Body of pancreas (tissue), 4 donors: ENCODE measurements around the gene NSMCE1. TPM values are rescaled to one million over a fixed set of nuclear protein-coding genes. Genes with fewer than 3 reads are reported as not detected.

Experiments used
- ATAC-seq: fragments of 150-250 bp; one replicate; pipeline ENCODE4 v1.9.1; 2016
- DNase-seq, 4 donors: peaks; one replicate each; pipeline ENCODE4 v3.0.0-alpha.2; 2019
- H3K27ac ChIP-seq, 4 donors: fragments of 200-600 bp; sonication (generic); 1 replicate in 3 of 4; 2 replicates in 1 of 4; pipeline versions ENCODE4 v1.5.1 to v1.6.1; 2016 to 2019; ENCODE audit warnings: mild to moderate bottlenecking in 1 of 4, mixed read lengths in 1 of 4, moderate library complexity in 1 of 4
- H3K27me3 ChIP-seq, 2 donors: fragments of 200-600 bp; sonication (generic); one replicate each; pipeline ENCODE4 v1.6.0; 2016; ENCODE audit warnings: mild to moderate bottlenecking in 1 of 2
- H3K36me3 ChIP-seq, 2 donors: fragments of 200-600 bp; sonication (generic); replicated peaks in 1 of 2; 2 replicates each; pipeline ENCODE4 v1.5.1; 2016; ENCODE audit warnings: low read depth in 2 of 2; ENCODE audit not compliant: insufficient read depth in 1 of 2
- H3K4me1 ChIP-seq: fragments of 200-600 bp; sonication (generic); one replicate; pipeline ENCODE4 v1.6.0; 2016
- H3K4me3 ChIP-seq, 2 donors: fragments of 200-600 bp; sonication (generic); 1 replicate in 1 of 2; 2 replicates in 1 of 2; pipeline ENCODE4 v1.5.1; 2016 to 2019
- H3K9me3 ChIP-seq, 3 donors: fragments of 200-600 bp; sonication (generic); 1 replicate in 2 of 3; 2 replicates in 1 of 3; pipeline ENCODE4 v1.5.1; 2016
- CTCF ChIP-seq, 7 experiments: fragments of 450-650 bp in 4 of 7; fragments of 200-600 bp in 3 of 7; sonication (generic) in 3 of 7; IDR thresholded peaks; one replicate each; pipeline ENCODE4 v1.5.1; 2016 to 2019; ENCODE audit warnings: antibody characterized with exemption in 7 of 7
- POLR2A ChIP-seq, 3 donors: fragments of 450-650 bp; IDR thresholded peaks; one replicate each; pipeline ENCODE4 v1.6.1; 2016; ENCODE audit warnings: antibody characterized with exemption in 3 of 3, mild to moderate bottlenecking in 2 of 3
- WGBS, 2 donors: methylation state at CpG; one replicate each; pipeline ENCODE4 v1.1.5; 2017; 5-methylcytosine and 5-hydroxymethylcytosine counted together
- intact Hi-C: fragments of 100-400 bp; cut with DNase I; formaldehyde crosslinking; loops from one replicate; pipeline ENCODE4 v1.15.1; 2023
- total RNA-seq, 2 donors: library from RNA; depleted of rRNA; stranded (reverse); fragments of >200 nt; gene quantifications; one replicate each; pipeline ENCODE4 v1.1.0, GENCODE V29; 2016

Gene NSMCE1
- total RNA-seq, 2 donors from 2014 or later = 20.1 to 29.1 TPM

- intact Hi-C loops = no loop called here
- peaks cover 0 to 2% of the 10 kb centered on the region in 2 donors for H3K36me3 ChIP-seq
- ATAC-seq = no peak
These were observed 48.0 kb downstream of the NSMCE1 start for GRCh38 chr16:27220527-27220926.

GRCh38 chr16:27220120-27220519 is 48.5 kb downstream of the NSMCE1 start:
- Histone ChIP-seq H3K27me3 (no peaks in the 10 kb centered on the region), H3K36me3 (peaks cover 0 to 2% of the 10 kb centered on the region in 2 donors), H3K27ac (no peak overlapping the region), H3K9me3 (no peaks in the 10 kb centered on the region), H3K4me1 (peaks cover 38% of the 10 kb centered on the region), H3K4me3 (no peak overlapping the region)
- intact Hi-C loops = no loop called here
- 86 to 88% methylated on average over 9 of the region's 9 CpGs for WGBS, 2 donors
- DNase-seq = no peak
- no peak for ATAC-seq
- TF ChIP-seq POLR2A (IDR thresholded peaks at IDR 0.05) (no peak), CTCF (IDR thresholded peaks at IDR 0.05) (no peak)

More at GRCh38 chr16:27220527-27220926, 48.0 kb downstream of the NSMCE1 start:
- DNase-seq = no peak
- WGBS, 2 donors = 90 to 95% methylated on average over 7 to 8 of the region's 8 CpGs
- Histone ChIP-seq H3K9me3 (no peaks in the 10 kb centered on the region), H3K4me3 (no peak overlapping the region), H3K27ac (no peak overlapping the region), H3K4me1 (peaks cover 38% of the 10 kb centered on the region), H3K27me3 (no peaks in the 10 kb centered on the region)
- TF ChIP-seq POLR2A (IDR thresholded peaks at IDR 0.05) = no peak
- TF ChIP-seq CTCF (IDR thresholded peaks at IDR 0.05) = no peak

GRCh38 chr16:27219161-27219560 is 49.4 kb downstream of the NSMCE1 start:
- no peak overlapping the region for H3K4me3 ChIP-seq
- WGBS, 2 donors = 86 to 92% methylated on average over 8 to 10 of the region's 10 CpGs
- ATAC-seq (no peak), DNase-seq (no peak)
- TF ChIP-seq POLR2A (IDR thresholded peaks at IDR 0.05) = no peak
- TF ChIP-seq CTCF (IDR thresholded peaks at IDR 0.05) = no peak
- no peak overlapping the region for H3K27ac ChIP-seq
- no peaks in the 10 kb centered on the region for H3K27me3 ChIP-seq
- intact Hi-C loops = no loop called here
- peaks cover 0 to 2% of the 10 kb centered on the region in 2 donors for H3K36me3 ChIP-seq
- no peaks in the 10 kb centered on the region for H3K9me3 ChIP-seq
- peaks cover 44% of the 10 kb centered on the region for H3K4me1 ChIP-seq

- Histone ChIP-seq H3K27ac (no peak overlapping the region), H3K36me3 (peaks cover 0 to 2% of the 10 kb centered on the region in 2 donors), H3K4me3 (no peak overlapping the region), H3K27me3 (no peaks in the 10 kb centered on the region), H3K4me1 (peaks cover 48% of the 10 kb centered on the region), H3K9me3 (no peaks in the 10 kb centered on the region)
- WGBS, 2 donors = 95 to 97% methylated on average over 8 to 9 of the region's 9 CpGs
- no peak for TF ChIP-seq CTCF (IDR thresholded peaks at IDR 0.05)
- TF ChIP-seq POLR2A (IDR thresholded peaks at IDR 0.05) = no peak
- ATAC-seq = no peak
- DNase-seq = no peak
- intact Hi-C loops = no loop called here
These were observed 49.8 kb downstream of the NSMCE1 start for GRCh38 chr16:27218756-27219155.

- Histone ChIP-seq H3K4me1 (peaks cover 52% of the 10 kb centered on the region), H3K9me3 (no peaks in the 10 kb centered on the region), H3K27ac (no peak overlapping the region), H3K27me3 (no peaks in the 10 kb centered on the region), H3K4me3 (no peak overlapping the region), H3K36me3 (peaks cover 0 to 2% of the 10 kb centered on the region in 2 donors)
- 81 to 90% methylated on average over 10 of the region's 10 CpGs for WGBS, 2 donors
- DNase-seq (no peak), ATAC-seq (no peak)
- no peak for TF ChIP-seq CTCF (IDR thresholded peaks at IDR 0.05)
- TF ChIP-seq POLR2A (IDR thresholded peaks at IDR 0.05) = no peak
- intact Hi-C loops = no loop called here
These were observed 51.3 kb downstream of the NSMCE1 start for GRCh38 chr16:27217256-27217655.
